ENCODE data around the gene FUT7. TPM values are rescaled to one million over a fixed set of nuclear protein-coding genes. Genes with fewer than 3 reads are reported as not detected.

FUT7 gene
- total and polyA plus RNA-seq, 2 of the 8 experiments (the other 6 are each of a cell fraction or from before 2014, with no cell fraction given) = not detected

DNA sequence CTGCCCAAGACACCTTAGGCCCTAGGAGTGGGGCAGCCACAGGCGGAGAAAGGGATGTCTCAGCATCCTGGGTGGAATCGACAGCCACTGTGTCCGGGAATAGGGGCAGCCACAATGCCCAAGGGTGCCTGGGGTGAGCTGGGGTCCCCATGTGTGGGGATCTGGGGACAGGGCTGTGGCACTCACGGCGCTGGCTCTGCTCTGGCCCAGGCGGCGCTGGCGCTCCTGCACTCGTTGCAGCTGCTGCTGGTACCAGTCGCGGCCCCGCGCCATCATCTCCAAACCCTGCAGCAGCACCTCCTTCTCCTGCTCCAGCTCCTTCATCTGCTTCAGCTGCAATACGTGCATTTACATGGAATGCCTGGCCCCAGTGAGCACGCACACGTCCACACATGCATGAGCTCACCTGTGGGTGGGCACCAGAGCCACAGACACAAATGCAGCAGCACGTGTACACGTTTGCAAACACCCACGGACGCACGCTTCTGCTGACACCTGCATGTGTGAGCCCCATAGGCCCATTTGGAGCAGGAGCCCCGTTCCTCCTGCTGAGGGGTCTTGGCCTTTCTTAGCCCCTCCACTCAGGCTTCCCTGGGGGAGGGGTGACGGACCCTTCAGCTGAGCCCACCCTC, 33.6 kb upstream of the FUT7 start:
- Histone ChIP-seq H3K23me2 (ENCODE audit: low read depth, low read length) (peaks cover 7% of the 10 kb centered on the region; the same call in 1 of the 2 replicates), H4K20me1 (replicated peaks in 1 of 2; ENCODE audit: control insufficient read depth in 1 of 2, insufficient read depth in 2 of 2, low read length in 2 of 2) (peaks cover 23 to 25% of the 10 kb centered on the region in 2 experiments), H3K9me3 (ENCODE audit: insufficient read depth in 2 of 2, low read depth in 1 of 2, low read length in 1 of 2) (no peaks in the 10 kb centered on the region), H3K4me3 (ENCODE audit: extremely low read depth in 1 of 4, insufficient read depth in 2 of 4, low read depth in 3 of 4, low read length in 4 of 4) (no peak overlapping the region), H3K27me3 (replicated peaks in 1 of 4; ENCODE audit: control insufficient read depth in 3 of 4, extremely low read depth in 1 of 4, insufficient read depth in 3 of 4, low read length in 3 of 4) (peaks cover 0 to 15% (median 7%) of the 10 kb centered on the region in 4 experiments; a peak in 5 of 7 replicates), H3K23ac (ENCODE audit: insufficient read length) (no peak overlapping the region), H3K56ac (replicated peaks; ENCODE audit: insufficient read length, low read depth, low read length) (no peak overlapping the region), H3K27ac (ENCODE audit: low read depth, low read length) (no peak overlapping the region), H4K5ac (ENCODE audit: insufficient read length, low read depth, low read length) (no peak overlapping the region), H2BK20ac (ENCODE audit: low read length) (no peak overlapping the region), H2BK12ac (ENCODE audit: low read depth, low read length) (no peak overlapping the region), H3K79me2 (ENCODE audit: control insufficient read depth in 1 of 2, insufficient read depth in 2 of 2, low read length in 2 of 2) (no peaks in the 10 kb centered on the region), H3K4me2 (ENCODE audit: insufficient read depth in 1 of 2, low read depth in 2 of 2, low read length in 2 of 2) (no peak overlapping the region), H3K14ac (ENCODE audit: insufficient read length) (no peak overlapping the region), H3K18ac (ENCODE audit: extremely low read depth, low read length) (no peak overlapping the region), H2BK5ac (ENCODE audit: low read depth, low read length) (no peak overlapping the region; the same call in 1 of the 2 replicates), H2BK15ac (ENCODE audit: low read length) (no peak overlapping the region), H3K36me3 (ENCODE audit: control insufficient read depth in 2 of 4, insufficient read depth in 4 of 4, low read length in 3 of 4) (no peaks in the 10 kb centered on the region), H3K9ac (replicated peaks in 1 of 4; ENCODE audit: extremely low read depth in 1 of 4, low read depth in 3 of 4, low read length in 3 of 4) (no peak overlapping the region), H3K79me1 (ENCODE audit: low read depth, low read length) (peaks cover 2% of the 10 kb centered on the region; the same call in 1 of the 2 replicates), H2AFZ (ENCODE audit: low read length) (no peak overlapping the region), H3K4ac (replicated peaks; ENCODE audit: insufficient read length, low read depth, low read length) (no peak overlapping the region), H4K8ac (ENCODE audit: extremely low read depth, insufficient read depth, low read length) (no peak overlapping the region), H4K91ac (replicated peaks; ENCODE audit: insufficient read length, low read length) (no peak overlapping the region), H2BK120ac (replicated peaks; ENCODE audit: low read depth, low read length) (no peak overlapping the region), H2AK5ac (ENCODE audit: low read depth, low read length) (no peak overlapping the region), H3K4me1 (replicated peaks in 1 of 4; ENCODE audit: control insufficient read depth in 3 of 4, insufficient read depth in 4 of 4, low read length in 3 of 4) (peaks cover 0 to 18% (median 11%) of the 10 kb centered on the region in 4 experiments; a peak in 5 of 7 replicates)
- FAIRE-seq (no peak), DNase-seq (ENCODE audit: low read depth in 1 of 2, low spot score in 2 of 2) (no peak)
- ChIA-PET CTCF (ENCODE audit: partially characterized antibody) (interaction anchor here (0.6 to 13.5 kb wide), 18 partner anchors 8 to 324 kb away, joined by 3 to 291 read pairs (median 8); partner anchors contain the start of genes ABCA2, ENTPD2, FUT7 and MAN1B1), POLR2A (ENCODE audit: partially characterized antibody) (interaction anchor here (1.1 to 1.5 kb wide), 5 partner anchors 10 to 337 kb away, joined by 3 to 4 read pairs (median 4); no protein-coding TSS in a partner anchor)
- WGBS, 2 experiments (ENCODE audit: extremely low coverage in 1 of 2, insufficient coverage in 1 of 2, insufficient read length in 1 of 2, insufficient replicate concordance in 2 of 2, low coverage in 1 of 2, low lambda C conversion rate in 2 of 2, missing lambda C conversion rate in 1 of 2) = 96% methylated on average over 23 of the region's 23 CpGs; no CpG with 5 or more reads in 1 of the 2 experiments
- TF ChIP-seq GTF2F1 (IDR thresholded peaks at IDR 0.05; ENCODE audit: borderline replicate concordance, low read depth, low read length) (no peak), SP4 (IDR thresholded peaks at IDR 0.05; ENCODE audit: low read length) (no peak), RBBP5 (IDR thresholded peaks at IDR 0.05; ENCODE audit: borderline replicate concordance, low read depth, low read length) (no peak), TAF1 (IDR thresholded peaks at IDR 0.05; ENCODE audit: low read depth, low read length) (no peak), CREB1 (IDR thresholded peaks at IDR 0.05) (no peak), SIN3A (conservative IDR thresholded peaks at IDR 0.05 in 1 of 2, IDR thresholded peaks at IDR 0.05 in 1 of 2; ENCODE audit: low read depth in 1 of 2, low read length in 2 of 2) (no peak), SP2 (IDR thresholded peaks at IDR 0.05; ENCODE audit: low read length) (no peak), SP1 (IDR thresholded peaks at IDR 0.05; ENCODE audit: low read depth, low read length) (no peak)
- TF ChIP-seq, protein P1, sequence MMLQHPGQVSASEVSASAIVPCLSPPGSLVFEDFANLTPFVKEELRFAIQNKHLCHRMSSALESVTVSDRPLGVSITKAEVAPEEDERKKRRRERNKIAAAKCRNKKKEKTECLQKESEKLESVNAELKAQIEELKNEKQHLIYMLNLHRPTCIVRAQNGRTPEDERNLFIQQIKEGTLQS (IDR thresholded peaks at IDR 0.05; ENCODE audit: insufficient read depth, low read depth, low read length) = no peak
- TF ChIP-seq, protein P2, sequence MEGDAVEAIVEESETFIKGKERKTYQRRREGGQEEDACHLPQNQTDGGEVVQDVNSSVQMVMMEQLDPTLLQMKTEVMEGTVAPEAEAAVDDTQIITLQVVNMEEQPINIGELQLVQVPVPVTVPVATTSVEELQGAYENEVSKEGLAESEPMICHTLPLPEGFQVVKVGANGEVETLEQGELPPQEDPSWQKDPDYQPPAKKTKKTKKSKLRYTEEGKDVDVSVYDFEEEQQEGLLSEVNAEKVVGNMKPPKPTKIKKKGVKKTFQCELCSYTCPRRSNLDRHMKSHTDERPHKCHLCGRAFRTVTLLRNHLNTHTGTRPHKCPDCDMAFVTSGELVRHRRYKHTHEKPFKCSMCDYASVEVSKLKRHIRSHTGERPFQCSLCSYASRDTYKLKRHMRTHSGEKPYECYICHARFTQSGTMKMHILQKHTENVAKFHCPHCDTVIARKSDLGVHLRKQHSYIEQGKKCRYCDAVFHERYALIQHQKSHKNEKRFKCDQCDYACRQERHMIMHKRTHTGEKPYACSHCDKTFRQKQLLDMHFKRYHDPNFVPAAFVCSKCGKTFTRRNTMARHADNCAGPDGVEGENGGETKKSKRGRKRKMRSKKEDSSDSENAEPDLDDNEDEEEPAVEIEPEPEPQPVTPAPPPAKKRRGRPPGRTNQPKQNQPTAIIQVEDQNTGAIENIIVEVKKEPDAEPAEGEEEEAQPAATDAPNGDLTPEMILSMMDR (IDR thresholded peaks at IDR 0.05; ENCODE audit: control extremely low read depth in 1 of 3, insufficient read depth in 1 of 3, low read depth in 1 of 3, low read length in 3 of 3) = no peak
